K562 (cell line): Measurements from ENCODE around the gene RNF223. TPM values are rescaled to one million over a fixed set of nuclear protein-coding genes. Genes with fewer than 3 reads are reported as not detected.

ENCODE experiments used
- ATAC-seq: fragments of 200-7000 bp; cut with Tn5 transposase; 3 replicates; pipeline ENCODE4 v1.9.1; 2020; ENCODE audit warnings: moderate library complexity
- BruUV-seq: library from RNA; stranded (reverse); fragments of 400-500 nt; replicated peaks from 2 replicates; lab custom pipeline; 2021; lab: Mats Ljungman, UMichigan
- CTCF ChIA-PET: fragments of 300-600 bp; formaldehyde crosslinking; extraction: SDS; loops from one replicate; lab custom pipeline; 2021; ENCODE audit warnings: low intra/inter-chr PET ratio; lab: Yijun Ruan, JAX
- POLR2A ChIA-PET: fragments of 300-600, 350-650 bp; sonication (Branson Sonifier 250); formaldehyde crosslinking; extraction: SDS; loops from one replicate; lab custom pipeline; 2021; ENCODE audit warnings: antibody characterized with exemption, inconsistent platforms; lab: Yijun Ruan, JAX
- DNase-seq, 4 experiments: peaks; one replicate each; pipeline versions ENCODE4 v3.0.0 to v3.0.0-alpha.2; 2011 to 2018; ENCODE audit warnings: low spot score in 3 of 4, mixed read lengths in 3 of 4; ENCODE audit errors: extremely low read depth in 1 of 4
- FAIRE-seq: peaks from 2 replicates; lab custom pipeline; 2011; peaks lifted over from hg19 to GRCh38; lab: Jason Lieb, UNC
- H2AFZ ChIP-seq: 2 replicates; pipeline ENCODE4 v1.6.0; 2011; ENCODE audit warnings: low read depth, low read length, control low read depth, inconsistent platforms
- H3K27ac ChIP-seq: fragments of 200-600 bp; 3 replicates; pipeline ENCODE4 v1.8.0; 2011; ENCODE audit warnings: low read depth, mild to moderate bottlenecking, control low read depth, inconsistent platforms, low read length, moderate library complexity, mixed read lengths; ENCODE audit errors: extremely low read depth
- H3K27me3 ChIP-seq, 2 experiments: fragments of 300-600 bp in 1 of 2; 2 replicates in 1 of 2; 3 replicates in 1 of 2; pipeline versions ENCODE4 v1.6.0 to v1.8.0; 2011; ENCODE audit warnings: inconsistent platforms in 2 of 2, low read length in 2 of 2, mild to moderate bottlenecking in 1 of 2, mixed read lengths in 1 of 2, moderate library complexity in 1 of 2; ENCODE audit not compliant: control insufficient read depth in 2 of 2, insufficient read depth in 2 of 2
- H3K36me3 ChIP-seq: fragments of 300-600 bp; 3 replicates; pipeline ENCODE4 v1.8.0; 2011; ENCODE audit warnings: mild to moderate bottlenecking, low read length, inconsistent platforms; ENCODE audit not compliant: control insufficient read depth, insufficient read depth
- H3K4me1 ChIP-seq, 2 experiments: fragments of 200-600 bp in 1 of 2; replicated peaks in 1 of 2; 2 replicates in 1 of 2; 3 replicates in 1 of 2; pipeline versions ENCODE4 v1.5.1 to v1.8.0; 2011; ENCODE audit warnings: inconsistent platforms in 2 of 2, low read length in 2 of 2, mild to moderate bottlenecking in 1 of 2, mixed read lengths in 1 of 2, moderate library complexity in 1 of 2; ENCODE audit not compliant: control insufficient read depth in 2 of 2, insufficient read depth in 2 of 2
- H3K4me2 ChIP-seq: 2 replicates; pipeline ENCODE4 v1.6.1; 2011; ENCODE audit warnings: low read length, control low read depth, inconsistent platforms, mixed read lengths; ENCODE audit not compliant: insufficient read depth
- H3K4me3 ChIP-seq: fragments of 200-600 bp; sonication (generic), shearing (Covaris generic); 2 replicates; pipeline ENCODE4 v1.5.1; 2016; ENCODE audit warnings: control low read depth, inconsistent platforms
- H3K79me2 ChIP-seq: fragments of 200-600 bp; 3 replicates; pipeline ENCODE4 v1.8.0; 2011; ENCODE audit warnings: low read length, inconsistent platforms; ENCODE audit not compliant: control insufficient read depth, insufficient read depth
- H3K9ac ChIP-seq, 2 experiments: 2 replicates each; pipeline versions ENCODE4 v1.6.0 to v1.6.1; 2011; ENCODE audit warnings: low read depth in 2 of 2, low read length in 2 of 2, control low read depth in 1 of 2, inconsistent platforms in 1 of 2, mild to moderate bottlenecking in 1 of 2, mixed read lengths in 1 of 2; ENCODE audit not compliant: insufficient read depth in 1 of 2
- H3K9me1 ChIP-seq: one replicate; pipeline ENCODE4 v1.6.0; 2011; ENCODE audit warnings: inconsistent platforms, mild to moderate bottlenecking, low read length, moderate library complexity; ENCODE audit not compliant: control insufficient read depth, insufficient read depth
- H3K9me3 ChIP-seq: replicated peaks from 2 replicates; pipeline ENCODE4 v1.5.1; 2011; ENCODE audit warnings: low read depth, low read length, inconsistent platforms; ENCODE audit not compliant: control insufficient read depth, insufficient read depth
- H4K20me1 ChIP-seq: replicated peaks from 2 replicates; pipeline ENCODE4 v1.6.1; 2011; ENCODE audit warnings: low read length, inconsistent platforms, mixed read lengths; ENCODE audit not compliant: control insufficient read depth, insufficient read depth
- AFF4 ChIP-seq: sonication (generic); formaldehyde crosslinking; IDR thresholded peaks from 2 replicates; pipeline ENCODE4 v1.8.0; 2023; ENCODE audit warnings: mild to moderate bottlenecking, missing genetic modification reagents
- HDAC6 ChIP-seq: IDR thresholded peaks from 2 replicates; pipeline ENCODE4 v1.6.1; 2012; ENCODE audit warnings: low read depth, mild to moderate bottlenecking, control low read depth, inconsistent platforms, low read length, moderate library complexity
- ILF3 ChIP-seq: fragments of 450-650 bp; IDR thresholded peaks from 2 replicates; pipeline ENCODE4 v1.6.1; 2018; ENCODE audit warnings: antibody characterized with exemption, mild to moderate bottlenecking, moderate library complexity, borderline replicate concordance
- JUN ChIP-seq, 2 experiments: sonication (generic) in 1 of 2; formaldehyde crosslinking in 1 of 2; IDR thresholded peaks; 2 replicates each; pipeline versions ENCODE4 v1.6.1 to v1.8.0; 2012 to 2022; ENCODE audit warnings: borderline replicate concordance in 2 of 2, mild to moderate bottlenecking in 2 of 2, improper control_type of control experiment in 1 of 2, low read depth in 1 of 2, low read length in 1 of 2, missing genetic modification reagents in 1 of 2
- ZFPM2 ChIP-seq: fragments of 250-450 bp; sonication (Bioruptor Pico); IDR thresholded peaks from 2 replicates; pipeline ENCODE4 v1.5.1; 2022; ENCODE audit warnings: mild to moderate bottlenecking
- WGBS: fragments of 100-300 bp; shearing (Covaris generic); methylation state at CpG from one replicate; pipeline ENCODE4 v1.1.6; 2016; ENCODE audit warnings: low coverage, mixed read lengths; ENCODE audit not compliant: insufficient coverage; ENCODE audit errors: missing lambda C conversion rate; 5-methylcytosine and 5-hydroxymethylcytosine counted together
- in situ Hi-C: fragments of 300-500 bp; cut with MboI; formaldehyde crosslinking; loops from 4 replicates; pipeline ENCODE4 v1.15.0; 2018; ENCODE audit warnings: inconsistent platforms, mixed read lengths
- intact Hi-C: fragments of 100-400 bp; cut with micrococcal nuclease; formaldehyde crosslinking; loops from 2 replicates; pipeline ENCODE4 v1.14.2; 2022
- polyA plus RNA-seq, 8 experiments: library from polyadenylated mRNA; depleted of rRNA in 4 of 8; stranded (reverse) in 5 of 8; unstranded in 3 of 8; fragments of >200 nt; fragmentation: Nextera tagmentation in 2 of 8; fragmentation: Illumina TruSeq in 1 of 8; extraction: Ambion mirVana in 2 of 8; extraction: Trizol in 1 of 8; gene quantifications; 2 replicates each; pipeline versions ENCODE4 v1.2.1 to v1.2.3, GENCODE V29; 2011 to 2014; ENCODE audit warnings: inconsistent platforms in 1 of 8, missing spikeins in 1 of 8
- total RNA-seq, 7 experiments: library from RNA; depleted of rRNA in 6 of 7; stranded (reverse); fragments of >200 nt in 6 of 7; fragmentation: Illumina TruSeq in 2 of 7; extraction: Trizol in 2 of 7; gene quantifications; 2 replicates each; pipeline versions ENCODE4 v1.2.1 to v1.2.3, GENCODE V29; 2011 to 2021; ENCODE audit warnings: low replicate concordance in 1 of 7

RNF223 gene
- total and polyA plus RNA-seq, 9 of the 15 experiments (the other 6 are each of a cell fraction or from before 2014, with no cell fraction given) = 0.04 to 0.32 TPM; not detected in 7

DNA sequence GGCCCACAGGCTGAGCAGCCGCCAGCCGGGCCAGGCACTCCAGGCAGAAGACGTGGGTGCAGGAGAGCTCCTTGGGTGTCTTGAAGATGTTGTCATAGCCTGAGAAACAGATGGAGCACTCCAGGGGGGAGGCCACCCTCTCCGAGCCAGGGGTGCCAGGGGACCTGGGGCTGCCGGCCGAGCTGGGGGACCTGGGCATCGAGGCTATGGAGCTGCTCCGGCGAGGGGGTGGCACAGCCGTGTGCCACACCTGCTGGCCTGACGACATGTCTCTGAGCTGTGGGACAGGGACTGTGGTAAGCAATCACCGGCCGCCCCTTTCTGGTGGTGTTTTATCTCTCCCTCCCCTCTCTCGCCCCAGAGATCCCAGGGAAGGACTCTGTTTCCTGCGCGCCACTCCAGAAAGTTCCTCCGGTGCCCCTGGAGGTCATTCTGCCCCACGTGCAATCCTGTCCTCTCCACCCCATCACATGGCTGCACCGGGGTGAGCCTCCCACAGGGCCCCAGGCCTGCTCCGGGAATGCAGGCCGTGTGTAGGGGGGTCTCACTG lies 1.7 kb downstream of the RNF223 start:
- BruUV-seq = no TSS peak

More for the DNA sequence above, 1.7 kb downstream of the RNF223 start:
- in situ Hi-C loops = no loop called here
- FAIRE-seq (no peak), ATAC-seq (no peak), DNase-seq (no peak)
- Histone ChIP-seq H3K9me1 (peaks cover 4% of the 10 kb centered on the region), H4K20me1 (peaks cover 7% of the 10 kb centered on the region; the same call in 1 of the 2 replicates), H3K4me2 (no peak overlapping the region), H3K9ac (peak overlapping the region in 1 of 2 experiments; percentile 40; a peak in 2 of 4 replicates), H3K27me3 (peaks cover 2 to 14% of the 10 kb centered on the region in 2 experiments; a peak in 2 of 5 replicates), H2AFZ (no peak overlapping the region), H3K4me1 (peaks cover 11 to 84% of the 10 kb centered on the region in 2 experiments; a peak in 4 of 5 replicates), H3K4me3 (no peak overlapping the region), H3K36me3 (no peaks in the 10 kb centered on the region), H3K27ac (no peak overlapping the region), H3K9me3 (no peaks in the 10 kb centered on the region), H3K79me2 (no peaks in the 10 kb centered on the region)
- ChIA-PET POLR2A (interaction anchor here (0.6 to 1.2 kb wide), 3 partner anchors 10 to 219 kb away, joined by 3 read pairs; no protein-coding TSS in a partner anchor), CTCF (no interaction called here)
- WGBS = 23% methylated on average over 21 of the region's 21 CpGs
- intact Hi-C loops = no loop called here
- TF ChIP-seq AFF4 (no peak), ILF3 (no peak), HDAC6 (no peak), JUN (IDR thresholded peaks at IDR 0.05; ENCODE audit: borderline replicate concordance, low read depth, low read length) (no peak), JUN (CRISPR knock-in tag; IDR thresholded peaks at IDR 0.05; ENCODE audit: borderline replicate concordance) (0 out of 2 replicates have a peak, but pooled peaks have one; percentile 13), ZFPM2 (CRISPR knock-in tag) (no peak)
